Subcutaneous abdominal adipose tissue (tissue), 5 donors: ENCODE measurements around the gene MYNN.
A peak's percentile ranks its signal among the peaks of the same experiment; 100 is the strongest.

Experiments
- H3K27ac ChIP-seq: one replicate; pipeline ENCODE4 v1.7.0; 2013; ENCODE audit warnings: low read depth, mild to moderate bottlenecking, inconsistent platforms, low read length, moderate library complexity
- H3K27me3 ChIP-seq, 5 donors: one replicate each; pipeline ENCODE4 v1.7.0; 2013; ENCODE audit warnings: low read length in 5 of 5, inconsistent platforms in 1 of 5; ENCODE audit not compliant: control insufficient read depth in 5 of 5, insufficient read depth in 4 of 5
- H3K36me3 ChIP-seq, 5 donors: one replicate each; pipeline ENCODE4 v1.7.0; 2013; ENCODE audit warnings: low read length in 5 of 5; ENCODE audit not compliant: control insufficient read depth in 5 of 5, insufficient read depth in 5 of 5
- H3K4me1 ChIP-seq, 5 donors: one replicate each; pipeline ENCODE4 v1.7.0; 2013; ENCODE audit warnings: low read length in 5 of 5, mild to moderate bottlenecking in 3 of 5, moderate library complexity in 1 of 5; ENCODE audit not compliant: control insufficient read depth in 5 of 5, insufficient read depth in 5 of 5
- H3K4me3 ChIP-seq, 5 donors: one replicate each; pipeline ENCODE4 v1.7.0; 2013; ENCODE audit warnings: low read length in 5 of 5, low read depth in 1 of 5
- H3K9ac ChIP-seq, 5 donors: one replicate each; pipeline ENCODE4 v1.7.0; 2013; ENCODE audit warnings: low read length in 5 of 5, mild to moderate bottlenecking in 4 of 5, moderate library complexity in 3 of 5
- H3K9me3 ChIP-seq, 5 donors: one replicate each; pipeline ENCODE4 v1.7.0; 2013; ENCODE audit warnings: low read length in 5 of 5; ENCODE audit not compliant: control insufficient read depth in 5 of 5
- donor health status: healthy.
- donor health status: healthy.
- donor health status: healthy.
- donor health status: healthy.
- donor health status: healthy.

Gene MYNN

DNA sequence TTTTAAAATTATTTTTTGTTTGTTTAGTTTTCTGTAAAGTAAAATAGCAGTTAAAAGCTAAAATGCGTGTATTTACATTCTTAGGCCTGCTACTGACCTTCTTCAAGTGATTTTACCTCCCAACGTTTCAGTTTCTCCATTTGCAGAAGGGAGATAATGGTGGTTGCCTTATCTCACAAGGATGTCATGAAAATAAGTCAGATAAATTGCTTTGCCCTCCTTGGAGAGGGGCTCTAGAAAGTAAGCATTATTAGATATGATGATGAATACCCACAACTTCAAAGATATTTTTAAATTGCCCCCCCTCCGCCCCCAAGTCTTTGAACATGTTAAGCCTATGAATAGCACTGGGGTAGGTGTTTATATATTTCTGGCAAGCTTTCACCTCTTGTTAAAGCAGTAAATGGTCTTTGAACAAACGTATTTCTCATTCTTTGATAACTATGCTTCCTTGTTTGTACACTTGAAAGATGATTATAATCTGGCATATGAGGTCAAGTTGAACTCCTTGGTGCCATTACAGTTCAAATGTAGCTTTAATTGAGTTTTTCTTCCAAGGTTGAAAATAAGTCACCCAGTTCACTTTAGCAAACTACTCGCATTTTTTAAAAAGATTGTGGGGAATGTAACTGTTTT, 14.7 kb upstream of the MYNN start:
- peaks cover 0 to 2% (median 0%) of the 10 kb centered on the region in 5 donors for H3K9me3 ChIP-seq
- peaks cover 0 to 3% (median 0%) of the 10 kb centered on the region in 5 donors for H3K27me3 ChIP-seq
- peaks cover 0 to 4% (median 0%) of the 10 kb centered on the region in 5 donors for H3K4me1 ChIP-seq
- no peak overlapping the region for H3K9ac ChIP-seq
- H3K27ac ChIP-seq = no peak overlapping the region
- H3K36me3 ChIP-seq = no peaks in the 10 kb centered on the region
- H3K4me3 ChIP-seq = no peak overlapping the region

DNA sequence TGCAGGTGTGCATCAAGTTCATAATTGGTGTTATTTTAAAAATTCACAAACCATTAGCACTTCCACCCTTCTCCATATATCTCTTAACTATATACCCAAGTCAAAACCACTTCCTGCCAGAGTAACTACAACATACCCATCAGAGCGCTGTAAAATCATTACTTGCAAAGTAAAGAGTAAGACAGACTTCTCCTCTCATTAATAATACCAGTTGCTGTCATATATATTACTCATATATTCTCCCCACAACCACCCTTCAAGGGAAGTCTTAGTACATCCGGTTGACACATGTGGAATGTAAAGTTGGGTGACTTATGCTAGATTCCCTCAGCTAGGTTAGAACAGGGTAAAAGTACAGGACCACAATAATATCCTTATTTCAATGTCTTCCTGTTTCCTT, 13.9 kb upstream of the MYNN start:
- Histone ChIP-seq H3K4me1 (peaks cover 0 to 7% (median 6%) of the 10 kb centered on the region in 5 donors), H3K9me3 (peaks cover 0 to 2% (median 0%) of the 10 kb centered on the region in 5 donors), H3K27me3 (peaks cover 0 to 3% (median 0%) of the 10 kb centered on the region in 5 donors)

DNA sequence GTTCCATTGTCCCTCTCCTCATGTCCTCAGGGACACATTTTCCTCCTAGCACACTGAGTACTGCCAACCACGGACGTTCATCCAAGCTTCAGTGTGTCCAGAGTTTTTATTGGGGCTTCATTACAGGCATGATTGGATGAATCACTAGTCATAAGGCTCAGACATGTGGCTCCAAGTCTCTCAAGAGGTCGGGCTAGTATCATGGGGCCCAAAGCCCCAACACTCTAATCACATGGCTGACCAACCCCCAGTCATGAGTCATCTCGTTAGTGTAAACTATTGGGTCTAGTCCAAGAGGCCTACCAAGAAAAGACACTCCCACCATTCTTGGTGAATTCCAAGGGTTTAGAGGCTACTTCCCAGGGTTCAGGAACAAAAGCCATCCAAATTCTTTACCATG, 12.7 kb upstream of the MYNN start:
- peaks cover 0 to 2% (median 0%) of the 10 kb centered on the region in 5 donors for H3K9me3 ChIP-seq
- no peaks in the 10 kb centered on the region for H3K27me3 ChIP-seq
- no peak overlapping the region for H3K9ac ChIP-seq
- no peak overlapping the region for H3K4me3 ChIP-seq
- H3K27ac ChIP-seq = no peak overlapping the region
- H3K36me3 ChIP-seq = no peaks in the 10 kb centered on the region
- H3K4me1 ChIP-seq = peaks cover 3 to 16% (median 8%) of the 10 kb centered on the region in 5 donors

More for the DNA sequence above, 13.9 kb upstream of the MYNN start:
- no peak overlapping the region for H3K27ac ChIP-seq
- no peak overlapping the region for H3K4me3 ChIP-seq
- no peak overlapping the region for H3K9ac ChIP-seq
- H3K36me3 ChIP-seq = no peaks in the 10 kb centered on the region

DNA sequence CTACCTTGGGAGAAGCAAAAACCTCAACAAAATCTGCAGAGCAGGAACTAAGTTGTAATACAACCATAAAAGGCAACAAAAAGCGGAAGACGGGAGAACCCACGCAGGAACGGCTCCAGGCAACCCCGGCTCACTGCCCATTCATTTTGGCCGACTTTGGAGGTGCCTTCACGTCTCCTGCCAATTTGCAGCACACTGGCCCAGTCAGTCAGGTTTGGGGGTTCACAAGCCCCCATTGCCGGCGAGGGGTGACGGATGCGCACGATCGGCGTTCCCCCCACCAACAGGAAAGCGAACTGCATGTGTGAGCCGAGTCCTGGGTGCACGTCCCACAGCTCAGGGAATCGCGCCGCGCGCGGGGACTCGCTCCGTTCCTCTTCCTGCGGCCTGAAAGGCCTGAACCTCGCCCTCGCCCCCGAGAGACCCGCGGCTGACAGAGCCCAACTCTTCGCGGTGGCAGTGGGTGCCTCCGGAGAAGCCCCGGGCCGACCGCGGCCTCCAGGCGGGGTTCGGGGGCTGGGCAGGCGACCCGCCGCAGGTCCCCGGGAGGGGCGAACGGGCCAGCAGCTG, 8.8 kb upstream of the MYNN start:
- Histone ChIP-seq H3K9me3 (peaks cover 0 to 2% (median 0%) of the 10 kb centered on the region in 5 donors), H3K4me1 (peaks cover 3 to 16% (median 8%) of the 10 kb centered on the region in 5 donors), H3K36me3 (no peaks in the 10 kb centered on the region), H3K4me3 (peak overlapping the region; percentile 79 to 97 (median 87)), H3K27me3 (no peaks in the 10 kb centered on the region), H3K27ac (peak overlapping the region; percentile 96), H3K9ac (peak overlapping the region; percentile 84 to 95 (median 94))

DNA sequence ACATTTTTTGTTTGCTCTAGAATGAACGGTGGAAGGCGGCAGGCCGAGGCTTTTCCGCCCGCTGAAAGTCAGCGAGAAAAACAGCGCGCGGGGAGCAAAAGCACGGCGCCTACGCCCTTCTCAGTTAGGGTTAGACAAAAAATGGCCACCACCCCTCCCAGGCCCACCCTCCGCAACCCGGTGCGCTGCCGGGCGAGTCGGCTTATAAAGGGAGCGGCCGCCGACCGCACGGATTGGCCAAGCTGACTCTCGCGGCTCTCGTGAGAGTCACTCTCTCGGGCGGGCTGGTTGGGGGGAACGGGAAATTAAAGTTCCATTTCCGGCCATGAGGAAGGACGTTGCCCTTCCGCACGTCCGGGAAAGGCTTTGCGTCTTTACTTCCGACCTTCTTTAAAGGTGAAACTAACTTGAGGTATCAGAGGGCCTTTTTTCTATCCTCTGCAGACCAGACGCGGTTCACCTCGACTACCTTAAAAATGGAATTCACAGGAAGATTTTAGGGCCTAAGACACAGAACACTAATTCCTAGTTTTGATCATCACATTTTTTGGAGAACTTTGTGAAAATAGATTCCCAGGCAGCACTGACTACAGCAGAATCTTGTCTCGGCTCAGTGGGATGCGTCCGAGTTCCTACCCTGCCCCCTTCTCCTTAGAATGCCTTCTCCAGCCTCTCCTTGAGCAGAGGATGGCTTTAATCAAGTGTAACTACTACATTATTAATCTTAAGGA, 8.1 kb upstream of the MYNN start, which contains the start of gene TERC:
TSS of gene TERC (minus strand) at position 179 of the 731 bp plus-strand sequence.
- Histone ChIP-seq H3K4me3 (peak within 1 kb of the TSS; percentile 79 to 97 (median 87)), H3K9me3 (peaks cover 0 to 2% (median 0%) of the 10 kb centered on the region in 5 donors), H3K9ac (peak within 1 kb of the TSS; percentile 84 to 95 (median 94)), H3K27me3 (no peaks in the 10 kb centered on the region), H3K27ac (peak within 1 kb of the TSS; percentile 96), H3K36me3 (no peaks in the 10 kb centered on the region), H3K4me1 (peaks cover 3 to 16% (median 8%) of the 10 kb centered on the region in 5 donors)

DNA sequence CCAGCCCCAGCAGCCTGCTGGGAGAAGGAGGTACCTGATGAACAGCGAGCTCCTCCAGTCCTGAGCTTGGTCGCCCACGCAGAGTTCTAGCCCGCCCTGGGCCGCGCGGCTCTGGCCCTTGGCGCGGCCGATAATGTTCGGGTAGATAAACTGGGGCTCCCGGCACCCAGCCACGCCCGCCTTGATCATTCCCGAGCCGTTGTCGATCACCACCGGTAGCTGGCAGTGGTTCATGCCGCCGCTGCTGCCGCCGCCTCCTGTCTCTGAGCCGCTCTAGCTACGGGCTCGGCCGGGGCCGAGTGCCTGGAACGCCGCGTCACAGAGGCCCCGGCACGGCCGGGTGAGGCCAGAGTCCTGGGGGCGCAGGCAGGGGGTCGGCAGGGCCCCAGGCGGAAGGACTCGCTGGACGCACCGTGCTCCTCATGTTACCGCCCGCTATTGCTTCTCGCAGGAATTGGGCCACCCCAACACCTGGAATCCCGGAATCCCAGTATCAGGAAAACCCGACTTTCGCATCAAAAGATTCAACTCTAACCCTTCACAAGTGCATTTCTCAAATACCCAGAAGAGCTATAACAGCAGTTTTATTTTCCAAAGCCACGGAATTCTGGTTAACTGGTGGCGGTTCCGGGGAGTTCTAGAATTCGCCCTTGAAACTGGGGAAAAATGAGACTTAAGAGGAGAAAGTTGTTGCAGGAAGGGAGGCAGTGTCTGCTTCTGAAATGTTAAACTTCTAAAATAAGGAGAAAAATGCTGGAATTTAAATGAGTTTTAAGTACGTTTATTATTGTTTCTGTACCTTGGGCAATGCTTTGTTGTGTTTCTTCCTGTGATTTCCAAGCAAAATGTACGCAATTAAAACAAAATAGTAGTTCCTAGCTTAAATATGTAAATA, 3.7 kb upstream of the MYNN start, which contains the start of gene ACTRT3:
TSS of gene ACTRT3 (minus strand) at position 275 of the 895 bp plus-strand sequence. CDS start at position 234, 41 bp downstream.
- H3K36me3 ChIP-seq = no peaks in the 10 kb centered on the region
- no peaks in the 10 kb centered on the region for H3K27me3 ChIP-seq
- no peaks in the 10 kb centered on the region for H3K9me3 ChIP-seq
- peaks cover 8 to 24% (median 12%) of the 10 kb centered on the region in 5 donors for H3K4me1 ChIP-seq
- H3K27ac ChIP-seq = peak within 1 kb of the TSS; percentile 84
- peak within 1 kb of the TSS; percentile 79 to 91 (median 80) for H3K9ac ChIP-seq
- peak within 1 kb of the TSS; percentile 67 to 78 (median 77) for H3K4me3 ChIP-seq

DNA sequence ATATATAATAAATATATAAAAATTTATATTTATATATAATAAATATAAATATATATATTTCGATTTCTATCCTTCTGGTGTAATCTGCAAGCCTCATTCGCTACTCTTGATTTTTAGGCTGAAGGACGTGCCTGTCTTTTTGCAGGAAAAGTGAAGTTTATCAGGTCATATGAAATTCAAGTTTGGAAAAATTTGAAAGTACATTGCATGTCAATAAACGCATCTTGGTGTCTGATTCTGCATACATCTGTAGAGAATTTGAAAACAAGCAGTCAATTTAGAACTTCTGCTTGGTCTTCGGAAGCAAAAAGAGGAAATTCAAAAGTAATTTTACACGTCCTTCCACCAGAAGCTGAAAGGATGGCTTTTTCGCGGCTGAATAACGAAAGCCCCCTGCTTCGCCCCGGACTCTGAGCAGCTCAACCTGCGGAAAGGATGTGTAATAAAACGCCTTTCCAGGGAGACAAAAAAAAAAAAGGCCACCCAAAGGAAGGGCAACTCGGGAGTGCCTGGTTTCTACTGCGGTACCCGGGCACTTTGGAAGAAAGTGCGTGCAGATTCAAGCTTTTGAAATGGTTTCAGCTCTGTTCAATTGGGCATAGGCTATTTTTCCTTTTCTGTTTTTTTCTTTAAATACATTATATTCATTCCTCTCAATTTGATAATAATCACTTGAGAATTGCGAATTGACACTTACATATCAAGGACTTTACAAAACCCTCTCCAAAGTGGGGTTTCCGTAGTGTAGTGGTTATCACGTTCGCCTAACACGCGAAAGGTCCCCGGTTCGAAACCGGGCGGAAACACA, 1.5 kb upstream of the MYNN start:
- H3K27ac ChIP-seq = peak overlapping the region; percentile 99
- H3K27me3 ChIP-seq = no peaks in the 10 kb centered on the region
- H3K36me3 ChIP-seq = peaks cover 5 to 15% (median 7%) of the 10 kb centered on the region in 5 donors
- H3K9ac ChIP-seq = peak overlapping the region; percentile 75 to 99 (median 96)
- peak overlapping the region; percentile 76 to 94 (median 86) for H3K4me3 ChIP-seq
- peaks cover 5 to 29% (median 18%) of the 10 kb centered on the region in 5 donors for H3K4me1 ChIP-seq
- H3K9me3 ChIP-seq = no peaks in the 10 kb centered on the region

DNA sequence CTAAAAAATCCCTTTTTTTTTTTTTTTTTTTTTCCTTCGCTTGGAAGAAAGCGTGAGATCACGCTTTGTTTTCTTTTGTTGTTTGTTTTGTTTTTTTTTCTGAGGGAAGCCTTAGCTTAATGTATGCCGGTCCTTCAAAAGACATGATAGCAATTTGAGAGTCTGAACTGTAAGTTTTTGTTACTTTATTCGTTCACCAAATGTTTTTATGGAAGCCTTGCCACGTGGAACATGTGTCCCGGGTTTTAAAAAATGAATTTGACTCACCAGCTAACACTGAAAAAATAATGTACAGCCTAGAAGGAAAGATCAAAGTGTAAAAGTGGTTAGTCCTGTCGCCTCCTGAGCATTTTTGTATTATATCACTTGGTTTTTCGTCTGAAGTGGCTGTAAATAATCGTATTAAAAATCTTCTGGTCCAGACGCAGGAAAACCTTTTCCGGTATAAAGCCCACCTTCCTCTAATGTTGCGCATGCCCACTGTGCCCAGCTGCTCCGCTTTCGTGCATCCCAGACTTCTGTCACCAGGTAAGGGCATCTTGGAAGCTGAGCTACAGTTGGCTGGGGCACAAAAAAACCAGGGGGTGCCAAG, 795 bp upstream of the MYNN start:
- peak overlapping the region; percentile 75 to 99 (median 96) for H3K9ac ChIP-seq
- H3K27ac ChIP-seq = peak overlapping the region; percentile 99
- no peaks in the 10 kb centered on the region for H3K9me3 ChIP-seq
- H3K4me3 ChIP-seq = peak overlapping the region; percentile 76 to 94 (median 86)
- H3K36me3 ChIP-seq = peaks cover 8 to 22% (median 12%) of the 10 kb centered on the region in 5 donors
- H3K27me3 ChIP-seq = no peaks in the 10 kb centered on the region
- H3K4me1 ChIP-seq = peaks cover 5 to 29% (median 18%) of the 10 kb centered on the region in 5 donors
